Hepatocyte (in vitro differentiated cells): Measurements from ENCODE around the gene OTOP3.

Experiments used
- EZH2 ChIP-seq: fragments of 200-600 bp; sonication (generic); IDR thresholded peaks from 2 replicates; pipeline ENCODE4 v1.6.1; 2016; ENCODE audit warnings: antibody characterized with exemption, mild to moderate bottlenecking, borderline replicate concordance
- EZH2phosphoT487 ChIP-seq: fragments of 200-600 bp; sonication (generic); IDR thresholded peaks from one replicate; pipeline ENCODE4 v1.6.1; 2018; ENCODE audit warnings: antibody characterized with exemption, mild to moderate bottlenecking, low read depth, moderate library complexity; ENCODE audit not compliant: unreplicated experiment, severe bottlenecking
- TF ChIP-seq, protein P1 (sequence below): fragments of 200-600 bp; sonication (generic); IDR thresholded peaks from 2 replicates; pipeline ENCODE4 v1.5.1; 2016; ENCODE audit warnings: antibody characterized with exemption, mild to moderate bottlenecking; ENCODE audit not compliant: poor library complexity

DNA sequence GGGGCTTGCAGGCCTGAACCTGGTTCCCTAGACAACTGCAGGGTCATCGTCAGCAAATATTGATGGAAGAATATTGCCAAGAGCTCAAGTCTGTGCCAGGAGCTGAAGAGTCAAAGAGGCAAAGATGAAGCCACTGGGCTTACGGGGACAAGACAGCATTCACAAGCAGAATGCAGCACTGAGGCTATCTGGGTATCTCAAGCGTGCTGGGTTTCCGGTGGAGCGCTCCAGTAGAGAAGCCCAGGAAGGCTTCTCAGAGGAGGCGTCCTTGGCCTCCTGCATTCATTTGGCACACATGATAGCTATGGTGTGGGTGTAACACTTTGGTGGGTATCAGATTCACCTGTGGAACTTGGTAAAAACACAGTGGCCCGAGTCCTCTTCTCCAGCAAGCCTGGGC, 45.1 kb upstream of the OTOP3 start:
- no peak for TF ChIP-seq EZH2
- TF ChIP-seq, protein P1, sequence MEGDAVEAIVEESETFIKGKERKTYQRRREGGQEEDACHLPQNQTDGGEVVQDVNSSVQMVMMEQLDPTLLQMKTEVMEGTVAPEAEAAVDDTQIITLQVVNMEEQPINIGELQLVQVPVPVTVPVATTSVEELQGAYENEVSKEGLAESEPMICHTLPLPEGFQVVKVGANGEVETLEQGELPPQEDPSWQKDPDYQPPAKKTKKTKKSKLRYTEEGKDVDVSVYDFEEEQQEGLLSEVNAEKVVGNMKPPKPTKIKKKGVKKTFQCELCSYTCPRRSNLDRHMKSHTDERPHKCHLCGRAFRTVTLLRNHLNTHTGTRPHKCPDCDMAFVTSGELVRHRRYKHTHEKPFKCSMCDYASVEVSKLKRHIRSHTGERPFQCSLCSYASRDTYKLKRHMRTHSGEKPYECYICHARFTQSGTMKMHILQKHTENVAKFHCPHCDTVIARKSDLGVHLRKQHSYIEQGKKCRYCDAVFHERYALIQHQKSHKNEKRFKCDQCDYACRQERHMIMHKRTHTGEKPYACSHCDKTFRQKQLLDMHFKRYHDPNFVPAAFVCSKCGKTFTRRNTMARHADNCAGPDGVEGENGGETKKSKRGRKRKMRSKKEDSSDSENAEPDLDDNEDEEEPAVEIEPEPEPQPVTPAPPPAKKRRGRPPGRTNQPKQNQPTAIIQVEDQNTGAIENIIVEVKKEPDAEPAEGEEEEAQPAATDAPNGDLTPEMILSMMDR = no peak
- TF ChIP-seq EZH2phosphoT487 = no peak
